T-helper 2 cell treated with Interferon-gamma antibody and Interleukin-4, amounts not matched to agents 5 μg/mL and 100 μg/mL, for 36 hours (primary cell): ENCODE data around the gene SMAD2.
"Not testable (repeated sequence)": the region's sequence is repeated elsewhere in the genome, so short reads cannot be mapped to it uniquely, and the experiment has no call there.

Source experiments
- DNase-seq: peaks from one replicate; pipeline ENCODE4 v3.0.0; 2021; ENCODE audit warnings: low spot score
- H3K27ac Mint-ChIP-seq: one replicate; pipeline ENCODE4 v1.8.0; 2021; ENCODE audit warnings: mild to moderate bottlenecking, mixed read lengths
- H3K27me3 Mint-ChIP-seq: one replicate; pipeline ENCODE4 v1.8.0; 2021; ENCODE audit warnings: low read depth, mixed read lengths
- H3K36me3 Mint-ChIP-seq: one replicate; pipeline ENCODE4 v1.8.0; 2021; ENCODE audit warnings: low read depth, mixed read lengths
- H3K4me1 Mint-ChIP-seq: one replicate; pipeline ENCODE4 v1.8.0; 2021; ENCODE audit warnings: low read depth, mixed read lengths
- H3K4me3 Mint-ChIP-seq: one replicate; pipeline ENCODE4 v1.8.0; 2022; ENCODE audit warnings: mild to moderate bottlenecking, moderate library complexity, mixed read lengths
- H3K9me3 Mint-ChIP-seq: one replicate; pipeline ENCODE4 v1.8.0; 2021; ENCODE audit warnings: mixed read lengths

SMAD2 gene

GRCh38 chr18:47930199-47930930 lies at the start of gene SMAD2:
Gene SMAD2, minus strand, starts transcription at chr18:47930659. Its CDS starts 33,903 bp downstream, at chr18:47896756.
- Mint-ChIP-seq H3K27ac (peak within 1 kb of the TSS; percentile 96), H3K27me3 (no peaks in the 10 kb centered on the region), H3K4me1 (peaks cover 45% of the 10 kb centered on the region), H3K9me3 (no peaks in the 10 kb centered on the region), H3K4me3 (peak within 1 kb of the TSS; percentile 95), H3K36me3 (peaks cover 16% of the 10 kb centered on the region)
- peak; percentile 81 for DNase-seq

GRCh38 chr18:47979611-47980200 lies 49.2 kb upstream of the SMAD2 start:
- Mint-ChIP-seq H3K36me3 (no peaks in the 10 kb centered on the region), H3K4me1 (no peaks in the 10 kb centered on the region), H3K9me3 (no peaks in the 10 kb centered on the region), H3K4me3 (no peak overlapping the region), H3K27ac (no peak overlapping the region), H3K27me3 (peaks cover 5% of the 10 kb centered on the region)
- DNase-seq, result no peak

GRCh38 chr18:47978603-47979002 lies 48.1 kb upstream of the SMAD2 start:
- no peaks in the 10 kb centered on the region for H3K36me3 Mint-ChIP-seq
- H3K27ac Mint-ChIP-seq, result no peak overlapping the region
- peaks cover 10% of the 10 kb centered on the region for H3K27me3 Mint-ChIP-seq
- no peaks in the 10 kb centered on the region for H3K9me3 Mint-ChIP-seq
- H3K4me1 Mint-ChIP-seq, result no peaks in the 10 kb centered on the region
- no peak for DNase-seq
- H3K4me3 Mint-ChIP-seq, result no peak overlapping the region

DNA sequence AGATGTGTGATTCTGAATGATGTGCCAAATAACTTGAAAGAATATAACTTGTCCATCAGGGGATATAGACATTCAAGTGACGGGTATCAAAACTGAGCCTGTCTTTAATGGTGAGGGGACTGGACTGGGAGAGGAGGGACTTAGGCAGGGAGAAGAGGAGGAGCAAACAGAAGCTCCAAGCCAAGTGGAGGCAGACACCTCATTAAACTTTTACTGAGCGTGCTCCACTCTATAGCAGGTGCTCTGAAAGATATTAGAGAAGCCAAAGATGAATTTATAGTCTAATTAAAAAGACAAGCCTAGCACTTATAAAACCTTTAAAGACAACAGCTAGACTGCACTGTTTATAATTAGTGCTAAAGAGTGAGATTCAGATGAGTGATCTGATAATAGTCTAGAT lies 47.7 kb upstream of the SMAD2 start:
- Mint-ChIP-seq H3K36me3 (no peaks in the 10 kb centered on the region), H3K27ac (no peak overlapping the region), H3K9me3 (no peaks in the 10 kb centered on the region), H3K4me1 (no peaks in the 10 kb centered on the region), H3K27me3 (peaks cover 13% of the 10 kb centered on the region), H3K4me3 (no peak overlapping the region)
- DNase-seq, result no peak

DNA sequence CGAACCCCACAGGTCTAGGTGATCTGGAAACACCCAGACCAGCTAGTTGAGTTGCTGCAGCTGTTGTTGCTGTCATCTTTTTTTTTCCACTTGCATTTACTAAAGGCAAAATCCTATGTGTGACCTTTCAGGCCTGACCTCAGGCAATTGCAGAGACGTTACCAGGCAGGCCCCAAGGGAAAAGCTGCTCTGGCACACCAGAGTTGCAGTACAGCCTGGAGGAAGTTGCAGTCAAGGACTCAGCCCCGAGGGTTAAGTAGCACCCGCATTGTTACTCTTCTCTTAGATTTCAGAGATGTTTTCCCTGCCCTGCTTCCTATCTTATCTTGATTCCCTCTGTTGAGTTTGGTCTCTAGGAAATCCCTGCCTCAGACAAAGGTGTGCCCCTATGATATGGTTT lies 45.2 kb upstream of the SMAD2 start:
- peaks cover 4% of the 10 kb centered on the region for H3K4me1 Mint-ChIP-seq
- no peak for DNase-seq
- no peaks in the 10 kb centered on the region for H3K9me3 Mint-ChIP-seq
- peaks cover 23% of the 10 kb centered on the region for H3K27me3 Mint-ChIP-seq
- H3K36me3 Mint-ChIP-seq, result no peaks in the 10 kb centered on the region
- no peak overlapping the region for H3K27ac Mint-ChIP-seq
- H3K4me3 Mint-ChIP-seq, result no peak overlapping the region

DNA sequence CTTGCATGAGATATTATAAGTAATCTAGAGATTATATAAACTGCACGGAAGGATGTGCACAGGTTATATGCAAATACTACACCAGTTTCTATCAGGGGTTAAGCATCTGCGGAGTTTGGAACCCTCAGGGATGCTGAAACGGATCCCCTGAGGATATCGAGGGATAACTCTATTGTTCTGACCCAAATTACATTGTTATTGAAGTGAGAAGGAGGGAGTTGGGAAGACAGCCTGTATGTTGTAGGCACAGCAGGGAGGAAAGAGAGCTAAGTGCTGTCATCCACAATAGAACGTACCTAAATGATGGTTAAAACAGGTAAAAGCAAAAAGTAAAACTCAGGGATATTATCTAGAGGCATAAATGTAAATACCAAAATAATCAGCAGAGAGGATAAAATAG lies 44.6 kb upstream of the SMAD2 start:
- DNase-seq, result no peak
- Mint-ChIP-seq H3K27me3 (peaks cover 23% of the 10 kb centered on the region), H3K4me3 (no peak overlapping the region)

DNA sequence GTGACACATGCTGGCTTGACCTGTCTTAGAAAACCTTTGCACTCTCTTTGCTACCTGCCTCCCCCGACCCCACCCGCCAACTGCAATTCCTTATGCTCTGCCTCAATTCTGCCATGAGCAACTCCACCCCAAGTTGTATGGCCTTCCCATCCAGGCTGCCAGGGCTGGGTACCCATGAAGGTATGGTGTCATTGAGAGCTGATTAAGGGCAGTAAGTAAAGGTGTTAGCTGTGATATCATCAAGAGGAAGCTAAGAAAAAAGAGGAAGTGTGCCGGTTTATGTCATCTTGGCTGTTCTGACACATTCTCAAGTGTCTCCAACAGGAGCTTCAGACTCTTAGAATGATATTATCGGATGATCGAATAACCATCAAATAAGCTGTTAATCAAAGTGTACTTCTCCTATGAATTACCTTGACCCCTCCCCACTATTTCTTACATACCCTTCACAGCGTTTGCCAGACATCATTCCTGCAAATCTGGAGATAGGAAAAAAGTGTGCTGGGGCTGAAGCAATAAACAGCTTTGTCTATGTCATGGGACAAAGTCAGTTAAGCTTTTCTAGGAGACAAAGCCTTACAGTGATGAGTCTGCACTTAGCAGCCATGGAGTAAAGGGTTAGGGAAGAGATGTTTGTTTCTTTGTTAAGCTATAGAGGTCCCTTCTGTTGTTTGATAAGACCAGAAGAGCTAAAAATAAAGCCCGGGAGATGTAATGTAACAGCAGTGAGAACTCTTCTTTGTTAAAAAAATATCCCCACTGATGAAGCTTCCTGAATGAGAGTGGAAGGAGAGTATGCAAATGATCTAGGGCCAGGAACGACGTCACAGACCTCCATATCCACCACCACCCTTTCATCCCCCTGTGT lies 40.4 kb upstream of the SMAD2 start:
- Mint-ChIP-seq H3K9me3 (peaks cover 3% of the 10 kb centered on the region), H3K36me3 (no peaks in the 10 kb centered on the region), H3K27me3 (peaks cover 20% of the 10 kb centered on the region), H3K4me3 (no peak overlapping the region), H3K4me1 (peaks cover 7% of the 10 kb centered on the region), H3K27ac (no peak overlapping the region)
- no peak for DNase-seq

More for the DNA sequence above, 44.6 kb upstream of the SMAD2 start:
- Mint-ChIP-seq H3K36me3 (no peaks in the 10 kb centered on the region), H3K4me1 (peaks cover 7% of the 10 kb centered on the region), H3K9me3 (no peaks in the 10 kb centered on the region), H3K27ac (no peak overlapping the region)

DNA sequence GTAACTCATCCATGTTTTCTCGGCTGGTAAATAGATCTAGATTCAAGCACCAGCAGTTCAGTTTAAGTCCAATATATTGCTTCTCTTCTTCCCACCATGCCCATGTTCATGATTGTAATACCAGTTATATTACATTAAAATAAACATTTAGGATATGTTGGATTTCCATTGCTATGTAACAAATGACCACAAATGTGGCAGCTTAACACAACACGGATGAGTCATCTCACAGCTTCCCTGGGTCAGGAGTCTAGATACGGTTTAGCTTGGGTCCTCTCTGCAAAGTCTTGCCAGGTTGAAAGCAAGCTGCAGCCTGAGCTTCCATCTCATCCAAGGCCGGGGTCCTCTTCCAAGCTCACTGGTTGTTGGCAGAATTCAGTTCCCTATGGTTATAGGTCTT lies 39.4 kb upstream of the SMAD2 start:
- Mint-ChIP-seq H3K27ac (no peak overlapping the region), H3K9me3 (peaks cover 3% of the 10 kb centered on the region), H3K4me1 (peaks cover 7% of the 10 kb centered on the region), H3K27me3 (peaks cover 20% of the 10 kb centered on the region), H3K4me3 (no peak overlapping the region), H3K36me3 (no peaks in the 10 kb centered on the region)
- DNase-seq, result no peak

GRCh38 chr18:47968721-47969120 lies 38.3 kb upstream of the SMAD2 start:
- DNase-seq, result no peak
- peaks cover 17% of the 10 kb centered on the region for H3K27me3 Mint-ChIP-seq
- no peak overlapping the region for H3K27ac Mint-ChIP-seq
- H3K4me1 Mint-ChIP-seq, result peaks cover 7% of the 10 kb centered on the region
- peaks cover 3% of the 10 kb centered on the region for H3K9me3 Mint-ChIP-seq
- H3K36me3 Mint-ChIP-seq, result no peaks in the 10 kb centered on the region
- no peak overlapping the region for H3K4me3 Mint-ChIP-seq

GRCh38 chr18:47968006-47968676 lies 37.7 kb upstream of the SMAD2 start:
- DNase-seq, result no peak
- H3K27me3 Mint-ChIP-seq, result peaks cover 12% of the 10 kb centered on the region

DNA sequence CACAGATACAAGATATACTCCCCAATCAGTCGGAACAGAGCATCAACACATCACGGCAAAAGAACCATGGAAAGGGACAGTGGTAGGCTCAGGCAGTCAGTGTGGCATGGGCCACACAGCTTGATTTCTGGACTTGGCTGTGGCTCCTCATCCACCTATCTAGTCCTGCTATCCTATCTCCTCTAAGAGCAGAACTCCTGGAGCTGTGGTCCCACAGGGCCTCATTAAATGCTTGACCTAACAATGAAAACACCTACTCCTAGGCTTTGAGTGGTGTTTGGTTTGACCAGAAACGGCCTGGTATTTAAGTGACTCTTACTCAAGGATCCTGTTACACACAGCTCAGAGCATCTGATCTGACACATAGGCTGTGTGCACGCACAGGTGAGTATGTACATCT lies 33.6 kb upstream of the SMAD2 start:
- Mint-ChIP-seq H3K27ac (no peak overlapping the region), H3K4me1 (no peaks in the 10 kb centered on the region), H3K27me3 (peaks cover 5% of the 10 kb centered on the region), H3K9me3 (peaks cover 24% of the 10 kb centered on the region), H3K36me3 (no peaks in the 10 kb centered on the region), H3K4me3 (no peak overlapping the region)
- DNase-seq, result no peak

More at GRCh38 chr18:47968006-47968676, 37.7 kb upstream of the SMAD2 start:
- Mint-ChIP-seq H3K9me3 (peaks cover 3% of the 10 kb centered on the region), H3K36me3 (no peaks in the 10 kb centered on the region), H3K4me3 (no peak overlapping the region), H3K27ac (no peak overlapping the region), H3K4me1 (peaks cover 7% of the 10 kb centered on the region)

DNA sequence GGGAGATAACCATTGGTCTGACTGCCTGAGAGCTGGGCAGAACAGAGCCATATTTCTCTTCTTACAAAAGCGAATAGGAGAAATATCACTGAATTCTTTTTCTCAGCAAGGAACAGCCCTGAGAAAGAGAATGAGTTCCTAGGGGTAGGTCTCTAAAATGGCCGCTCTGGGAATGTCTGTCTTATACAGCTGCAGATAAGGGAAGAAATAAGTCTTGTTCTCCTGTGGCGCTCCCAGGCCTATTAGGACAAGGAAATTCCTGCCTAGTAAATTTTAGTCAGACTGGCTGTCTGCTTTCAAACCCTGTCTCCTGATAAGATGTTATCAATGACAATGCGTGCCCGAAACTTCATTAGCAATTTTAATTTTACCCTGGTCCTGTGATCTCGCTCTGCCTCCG lies 30.5 kb upstream of the SMAD2 start:
- not testable (repeated sequence) for H3K4me1 Mint-ChIP-seq, H3K36me3 Mint-ChIP-seq, H3K4me3 Mint-ChIP-seq, H3K27me3 Mint-ChIP-seq, H3K27ac Mint-ChIP-seq, DNase-seq
- H3K9me3 Mint-ChIP-seq, result peaks cover 21% of the 10 kb centered on the region

DNA sequence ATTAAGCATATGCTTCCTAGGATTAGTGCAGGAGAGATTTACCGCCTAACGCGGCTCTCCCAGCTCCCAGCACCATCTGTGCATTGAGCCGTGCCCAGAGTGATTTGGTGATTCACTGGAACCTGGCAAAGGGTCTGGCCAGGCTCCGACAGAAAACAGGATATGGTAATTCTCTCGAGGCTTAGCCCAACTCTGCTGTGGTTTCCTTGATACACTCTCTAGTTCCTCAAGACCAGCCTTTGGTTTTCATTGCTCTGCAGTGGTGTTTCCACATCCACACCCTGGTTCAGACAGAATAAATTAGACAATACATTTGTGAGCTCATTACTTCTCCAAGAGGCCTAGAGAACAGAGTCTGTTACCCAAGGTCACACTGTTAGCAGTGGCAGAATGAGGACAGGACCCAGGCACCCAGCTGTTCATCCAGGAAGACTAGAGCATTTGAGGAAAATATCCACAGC lies 23.0 kb upstream of the SMAD2 start:
- peak overlapping the region; percentile 64 for H3K4me3 Mint-ChIP-seq
- H3K27ac Mint-ChIP-seq, result peak overlapping the region; percentile 86
- peaks cover 2% of the 10 kb centered on the region for H3K36me3 Mint-ChIP-seq
- H3K9me3 Mint-ChIP-seq, result no peaks in the 10 kb centered on the region
- peaks cover 16% of the 10 kb centered on the region for H3K4me1 Mint-ChIP-seq
- peak; percentile 44 for DNase-seq
- H3K27me3 Mint-ChIP-seq, result peaks cover 21% of the 10 kb centered on the region
